GM12878 (cell line): ENCODE measurements around the gene DUT. TPM values are rescaled to one million over a fixed set of nuclear protein-coding genes. Genes with fewer than 3 reads are reported as not detected.
A peak's percentile ranks its signal among the peaks of the same experiment; 100 is the strongest.

Source experiments
- ATAC-seq: fragments of 200-7000 bp; cut with Tn5 transposase; 3 replicates; pipeline ENCODE4 v1.9.1; 2020; ENCODE audit warnings: mild to moderate bottlenecking, moderate library complexity
- BruUV-seq: library from RNA; stranded (reverse); fragments of 400-500 nt; replicated peaks from 2 replicates; lab custom pipeline; 2021; lab: Mats Ljungman, UMichigan
- CTCF ChIA-PET: fragments of 300-600 bp; sonication (Branson Sonifier 250); formaldehyde crosslinking; extraction: SDS; loops from one replicate; lab custom pipeline; 2021; ENCODE audit warnings: inconsistent platforms; lab: Yijun Ruan, JAX
- POLR2A ChIA-PET: fragments of 350-600 bp; formaldehyde crosslinking; extraction: SDS; loops from one replicate; lab custom pipeline; 2021; ENCODE audit warnings: inconsistent platforms; lab: Charles Lee
- RAD21 ChIA-PET: fragments of 300-600 bp; sonication (Branson Sonifier 250); formaldehyde crosslinking; loops from one replicate; lab custom pipeline; 2023; ENCODE audit warnings: antibody characterized with exemption; ENCODE audit not compliant: unreplicated experiment; lab: Charles Lee
- SMC1A ChIA-PET: fragments of 300-600 bp; sonication (Branson Sonifier 250); formaldehyde crosslinking; loops from one replicate; lab custom pipeline; 2023; ENCODE audit not compliant: unreplicated experiment, uncharacterized antibody; lab: Charles Lee
- DNase-seq: peaks from one replicate; pipeline ENCODE4 v3.0.0-alpha.2; 2011; ENCODE audit warnings: low read depth, low spot score
- FAIRE-seq: peaks from 3 replicates; lab custom pipeline; 2011; peaks lifted over from hg19 to GRCh38; lab: Jason Lieb, UNC
- H2AFZ ChIP-seq: 2 replicates; pipeline ENCODE4 v1.6.0; 2011; ENCODE audit warnings: low read depth, low read length, control low read depth; ENCODE audit not compliant: control insufficient read depth
- H3K27ac ChIP-seq: 2 replicates; pipeline ENCODE4 v1.5.1; 2011; ENCODE audit warnings: control low read depth; ENCODE audit not compliant: control insufficient read depth, insufficient read depth
- H3K27me3 ChIP-seq, 2 experiments: replicated peaks in 1 of 2; 2 replicates each; pipeline versions ENCODE4 v1.6.0 to v1.6.1; 2011; ENCODE audit warnings: low read length in 1 of 2; ENCODE audit not compliant: control insufficient read depth in 2 of 2, insufficient read depth in 2 of 2
- H3K36me3 ChIP-seq, 2 experiments: 2 replicates each; pipeline ENCODE4 v1.5.1; 2011; ENCODE audit warnings: low read length in 1 of 2; ENCODE audit not compliant: control insufficient read depth in 2 of 2, insufficient read depth in 2 of 2
- H3K4me1 ChIP-seq: 2 replicates; pipeline ENCODE4 v1.6.1; 2011; ENCODE audit warnings: mild to moderate bottlenecking, low read length, moderate library complexity, mixed read lengths; ENCODE audit not compliant: control insufficient read depth, insufficient read depth
- H3K4me2 ChIP-seq: 2 replicates; pipeline ENCODE4 v1.6.0; 2011; ENCODE audit warnings: control low read depth; ENCODE audit not compliant: control insufficient read depth, insufficient read depth
- H3K4me3 ChIP-seq: fragments of 200-600 bp; sonication (generic); 2 replicates; pipeline ENCODE4 v1.5.1; 2016
- H3K79me2 ChIP-seq: 2 replicates; pipeline ENCODE4 v1.6.0; 2011; ENCODE audit warnings: low read length; ENCODE audit not compliant: control insufficient read depth, insufficient read depth
- H3K9ac ChIP-seq: 2 replicates; pipeline ENCODE4 v1.8.0; 2011; ENCODE audit warnings: low read length, control low read depth, mixed read lengths; ENCODE audit not compliant: control insufficient read depth, insufficient read depth
- H3K9me3 ChIP-seq: replicated peaks from 3 replicates; pipeline ENCODE4 v1.5.1; 2011; ENCODE audit warnings: mild to moderate bottlenecking, low read length; ENCODE audit not compliant: control insufficient read depth, insufficient read depth
- H4K20me1 ChIP-seq: 2 replicates; pipeline ENCODE4 v1.6.0; 2011; ENCODE audit not compliant: control insufficient read depth, insufficient read depth
- CHD2 ChIP-seq: IDR thresholded peaks from 2 replicates; pipeline ENCODE4 v1.6.1; 2011; ENCODE audit warnings: low read depth, low read length, improper control_type of control experiment, borderline replicate concordance
- CREB1 ChIP-seq: IDR thresholded peaks from 2 replicates; pipeline ENCODE4 v1.6.1; 2012; ENCODE audit warnings: low read depth, mild to moderate bottlenecking, inconsistent platforms
- E2F4 ChIP-seq: IDR thresholded peaks from 2 replicates; pipeline ENCODE4 v1.6.1; 2012; ENCODE audit warnings: low read depth, low read length, improper control_type of control experiment
- ELK1 ChIP-seq: IDR thresholded peaks from 2 replicates; pipeline ENCODE4 v1.6.1; 2012; ENCODE audit warnings: low read depth, low read length, improper control_type of control experiment
- HSF1 ChIP-seq: fragments of 150-350 bp; IDR thresholded peaks from 2 replicates; pipeline ENCODE4 v1.6.1; 2014; ENCODE audit warnings: mild to moderate bottlenecking, low read depth, low read length
- PAX5 ChIP-seq: IDR thresholded peaks from 2 replicates; pipeline ENCODE4 v1.6.1; 2011; ENCODE audit warnings: low read depth, low read length, borderline replicate concordance
- SMAD1 ChIP-seq: fragments of 450-650 bp; IDR thresholded peaks from 2 replicates; pipeline ENCODE4 v1.6.1; 2018; ENCODE audit warnings: mild to moderate bottlenecking, low read depth; ENCODE audit not compliant: partially characterized antibody
- SREBF1 ChIP-seq: IDR thresholded peaks from 2 replicates; pipeline ENCODE4 v1.6.1; 2012; ENCODE audit warnings: mild to moderate bottlenecking, low read length
- ZBTB11 ChIP-seq: fragments of 450-650 bp; formaldehyde crosslinking; IDR thresholded peaks from 2 replicates; pipeline ENCODE4 v1.5.0; 2022; ENCODE audit warnings: mild to moderate bottlenecking, missing genetic modification characterization
- ZNF207 ChIP-seq: fragments of 450-650 bp; IDR thresholded peaks from 2 replicates; pipeline ENCODE4 v1.6.1; 2014; ENCODE audit warnings: antibody characterized with exemption, mild to moderate bottlenecking, borderline replicate concordance
- ZNF622 ChIP-seq: fragments of 450-650 bp; IDR thresholded peaks from 2 replicates; pipeline ENCODE4 v1.6.1; 2017; ENCODE audit warnings: mild to moderate bottlenecking, inconsistent platforms
- WGBS: methylation state at CpG from one replicate; pipeline ENCODE4 v1.1.6; 2016; ENCODE audit warnings: low lambda C conversion rate; ENCODE audit not compliant: insufficient replicate concordance, insufficient coverage; ENCODE audit errors: missing lambda C conversion rate; 5-methylcytosine and 5-hydroxymethylcytosine counted together
- in situ Hi-C: fragments of 300-500 bp; cut with MboI; formaldehyde crosslinking; loops from 9 replicates; pipeline ENCODE4 v1.14.3; 2018; ENCODE audit warnings: mixed read lengths
- intact Hi-C: fragments of 100-400 bp; cut with micrococcal nuclease; formaldehyde crosslinking; loops from one replicate; pipeline ENCODE4 v1.14.2; 2022; ENCODE audit not compliant: unreplicated experiment
- polyA plus RNA-seq, 11 experiments: library from polyadenylated mRNA; depleted of rRNA in 4 of 11; unstranded in 6 of 11; stranded (reverse) in 5 of 11; fragments of >200 nt; fragmentation: Nextera tagmentation in 4 of 11; fragmentation: Illumina TruSeq in 1 of 11; extraction: Ambion mirVana in 4 of 11; extraction: Trizol in 1 of 11; gene quantifications; 1 replicate in 1 of 11; 2 replicates in 10 of 11; pipeline versions ENCODE4 v1.2.1 to v1.2.3, GENCODE V29; 2011 to 2016; ENCODE audit warnings: inconsistent platforms in 2 of 11, missing spikeins in 2 of 11, low read depth in 1 of 11
- total RNA-seq, 4 experiments: library from RNA; depleted of rRNA in 3 of 4; stranded (reverse); fragments of >200 nt in 3 of 4; fragmentation: Illumina TruSeq in 1 of 4; extraction: Trizol in 1 of 4; gene quantifications; 2 replicates each; pipeline versions ENCODE4 v1.2.1 to v1.2.3, GENCODE V29; 2013 to 2021

Gene DUT
- total and polyA plus RNA-seq, 10 of the 15 experiments (the other 5 are each of a cell fraction or from before 2014, with no cell fraction given), result 20.1 to 452 (median 149) TPM

GRCh38 chr15:48385031-48385830 is 54.0 kb downstream of the DUT start:
- Histone ChIP-seq H4K20me1 (no peaks in the 10 kb centered on the region), H3K4me2 (no peak overlapping the region), H3K27ac (no peak overlapping the region), H3K9me3 (peaks cover 4% of the 10 kb centered on the region; the same call in 2 of the 3 replicates), H3K27me3 (no peaks in the 10 kb centered on the region), H3K4me3 (no peak overlapping the region), H3K4me1 (no peaks in the 10 kb centered on the region), H3K9ac (no peak overlapping the region), H3K79me2 (no peaks in the 10 kb centered on the region), H2AFZ (no peak overlapping the region), H3K36me3 (no peaks in the 10 kb centered on the region)
- ChIA-PET POLR2A (no interaction called here), CTCF (interaction anchor here (1.2 kb wide), 1 partner anchor 28 kb away, joined by 3 read pairs; no protein-coding TSS in a partner anchor), RAD21 (interaction anchor here (0.6 kb wide), 1 partner anchor 26 kb away, joined by 4 read pairs; no protein-coding TSS in a partner anchor), SMC1A (interaction anchor here (0.6 kb wide), 1 partner anchor 478 kb away, joined by 3 read pairs; no protein-coding TSS in a partner anchor)
- no peak for TF ChIP-seq CREB1
- no peak for TF ChIP-seq HSF1
- no peak for TF ChIP-seq CHD2
- TF ChIP-seq E2F4, result no peak
- TF ChIP-seq PAX5, result no peak
- no peak for TF ChIP-seq SREBF1
- TF ChIP-seq ZBTB11 (CRISPR knock-in tag), result no peak
- TF ChIP-seq ZNF622, result no peak
- TF ChIP-seq SMAD1, result no peak
- TF ChIP-seq ELK1, result no peak
- TF ChIP-seq ZNF207, result no peak
- 58% methylated on average over 4 of the region's 4 CpGs for WGBS
- ATAC-seq (0 out of 3 replicates have a peak, but pooled peaks have one; percentile 30), FAIRE-seq (no peak), DNase-seq (no peak)
- in situ Hi-C loops, result no loop called here
- intact Hi-C loops, result no loop called here
- no TSS peak for BruUV-seq
